CD4-positive, alpha-beta T cell treated with Interleukin-15 for 1 hour (primary cell): ENCODE results near the gene RPS2.

Experiments
- DNase-seq: peaks from one replicate; pipeline ENCODE4 v3.0.0-alpha.2; 2020

RPS2 gene

GRCh38 chr16:1980770-1981087 is 16.1 kb upstream of the RPS2 start:
- DNase-seq = no peak

- no peak for DNase-seq
Measured at GRCh38 chr16:1980030-1980769, 15.6 kb upstream of the RPS2 start.

- DNase-seq = no peak
Measured at GRCh38 chr16:1979271-1980029, 14.8 kb upstream of the RPS2 start.

GRCh38 chr16:1978476-1979120 is 14.0 kb upstream of the RPS2 start:
- DNase-seq = no peak

GRCh38 chr16:1977875-1978268 is 13.2 kb upstream of the RPS2 start:
- DNase-seq = no peak

GRCh38 chr16:1976951-1977874 is 12.6 kb upstream of the RPS2 start:
- no peak for DNase-seq

- DNase-seq = no peak
Measured at GRCh38 chr16:1976216-1976520, 11.5 kb upstream of the RPS2 start.

GRCh38 chr16:1975432-1976215 is 11.0 kb upstream of the RPS2 start:
- no peak for DNase-seq

- no peak for DNase-seq
Measured at GRCh38 chr16:1974157-1975070, 9.8 kb upstream of the RPS2 start.

GRCh38 chr16:1973461-1974156 is 9.0 kb upstream of the RPS2 start:
- no peak for DNase-seq

GRCh38 chr16:1972490-1972877 is 7.9 kb upstream of the RPS2 start:
- DNase-seq = no peak

GRCh38 chr16:1971796-1972489 is 7.3 kb upstream of the RPS2 start, which contains the start of gene TBL3:
Gene TBL3 (plus strand): TSS chr16:1972053. CDS start chr16:1972165, 112 bp downstream.
- peak; percentile 96 for DNase-seq

- no peak for DNase-seq
Measured at GRCh38 chr16:1968146-1968953, 3.7 kb upstream of the RPS2 start.

GRCh38 chr16:1966460-1966859 is 1.8 kb upstream of the RPS2 start, which contains the start of gene RNF151:
Gene RNF151 (plus strand): TSS chr16:1966856. CDS start chr16:1966882, 26 bp downstream.
- no peak for DNase-seq

GRCh38 chr16:1965396-1966001 is 873 bp upstream of the RPS2 start:
- no peak for DNase-seq

- DNase-seq = no peak
Measured at GRCh38 chr16:1963806-1964505, 670 bp downstream of the RPS2 start.
